Activated T-helper 1 cell treated with anti-CD3 and anti-CD28 coated beads, Interleukin-12 subunit alpha, Interleukin-12 subunit beta, Interleukin-2, Interleukin-4 antibody, amounts not matched to agents 30 ng/mL and 10 ng/mL and 1 ng/mL, durations not matched to agents 14 hours and 24 hours and 36 hours (primary cell): ENCODE results near the gene NELL1. TPM values are rescaled to one million over a fixed set of nuclear protein-coding genes. Genes with fewer than 3 reads are reported as not detected.

ENCODE experiments used
- DNase-seq: peaks from one replicate; pipeline ENCODE4 v3.0.0; 2021; ENCODE audit warnings: low spot score
- H3K27ac Mint-ChIP-seq: one replicate; pipeline ENCODE4 v1.8.0; 2021; ENCODE audit warnings: mild to moderate bottlenecking, mixed read lengths
- H3K27me3 Mint-ChIP-seq: one replicate; pipeline ENCODE4 v1.8.0; 2022; ENCODE audit warnings: mild to moderate bottlenecking, moderate library complexity, mixed read lengths; ENCODE audit not compliant: insufficient read depth
- H3K36me3 Mint-ChIP-seq: one replicate; pipeline ENCODE4 v1.8.0; 2021; ENCODE audit warnings: low read depth, mixed read lengths
- H3K4me1 Mint-ChIP-seq: one replicate; pipeline ENCODE4 v1.8.0; 2021; ENCODE audit warnings: low read depth, mixed read lengths
- H3K4me3 Mint-ChIP-seq: one replicate; pipeline ENCODE4 v1.8.0; 2021; ENCODE audit warnings: mild to moderate bottlenecking, moderate library complexity, mixed read lengths
- H3K9me3 Mint-ChIP-seq: one replicate; pipeline ENCODE4 v1.8.0; 2021; ENCODE audit warnings: mixed read lengths
- intact Hi-C: fragments of 100-400 bp; cut with micrococcal nuclease; formaldehyde crosslinking; loops from one replicate; pipeline ENCODE4 v1.15.1; 2024
- total RNA-seq: library from RNA; stranded (reverse); gene quantifications from 2 replicates; pipeline ENCODE4 v1.2.3, GENCODE V29; 2022

Gene NELL1
- total RNA-seq, 1 donor from 2014 or later: not detected

- no peak for DNase-seq
- H3K27ac Mint-ChIP-seq: no peak overlapping the region
- H3K4me1 Mint-ChIP-seq: no peaks in the 10 kb centered on the region
- no peaks in the 10 kb centered on the region for H3K27me3 Mint-ChIP-seq
- H3K9me3 Mint-ChIP-seq: no peaks in the 10 kb centered on the region
- intact Hi-C loops: no loop called here
- H3K36me3 Mint-ChIP-seq: no peaks in the 10 kb centered on the region
- H3K4me3 Mint-ChIP-seq: no peak overlapping the region
Measured at GRCh38 chr11:20869123-20869522, 199.7 kb downstream of the NELL1 start.

GRCh38 chr11:20873054-20873453, 203.7 kb downstream of the NELL1 start:
- no peaks in the 10 kb centered on the region for H3K9me3 Mint-ChIP-seq
- H3K36me3 Mint-ChIP-seq: no peaks in the 10 kb centered on the region
- H3K27ac Mint-ChIP-seq: no peak overlapping the region
- H3K4me1 Mint-ChIP-seq: no peaks in the 10 kb centered on the region
- no peaks in the 10 kb centered on the region for H3K27me3 Mint-ChIP-seq
- intact Hi-C loops: no loop called here
- H3K4me3 Mint-ChIP-seq: no peak overlapping the region
- DNase-seq: no peak

- no peak for DNase-seq
- Mint-ChIP-seq H3K27me3 (no peaks in the 10 kb centered on the region), H3K9me3 (no peaks in the 10 kb centered on the region), H3K4me3 (no peak overlapping the region), H3K36me3 (no peaks in the 10 kb centered on the region), H3K4me1 (no peaks in the 10 kb centered on the region), H3K27ac (no peak overlapping the region)
- intact Hi-C loops: loop anchor here (2.0 kb wide), 1 partner anchor 226 kb away; no protein-coding TSS in a partner anchor
Measured at GRCh38 chr11:20874358-20874757, 205.0 kb downstream of the NELL1 start.

- H3K27ac Mint-ChIP-seq: no peak overlapping the region
- H3K4me3 Mint-ChIP-seq: no peak overlapping the region
- H3K4me1 Mint-ChIP-seq: no peaks in the 10 kb centered on the region
- no peaks in the 10 kb centered on the region for H3K9me3 Mint-ChIP-seq
- DNase-seq: no peak
- intact Hi-C loops: loop anchor here (2.0 kb wide), 1 partner anchor 227 kb away; no protein-coding TSS in a partner anchor
- H3K36me3 Mint-ChIP-seq: no peaks in the 10 kb centered on the region
- H3K27me3 Mint-ChIP-seq: no peaks in the 10 kb centered on the region
Measured at GRCh38 chr11:20875889-20876288, 206.5 kb downstream of the NELL1 start.

GRCh38 chr11:20876738-20877137, 207.4 kb downstream of the NELL1 start:
- no peaks in the 10 kb centered on the region for H3K9me3 Mint-ChIP-seq
- intact Hi-C loops: no loop called here
- H3K27ac Mint-ChIP-seq: no peak overlapping the region
- no peaks in the 10 kb centered on the region for H3K36me3 Mint-ChIP-seq
- no peak for DNase-seq
- H3K4me1 Mint-ChIP-seq: no peaks in the 10 kb centered on the region
- no peaks in the 10 kb centered on the region for H3K27me3 Mint-ChIP-seq
- no peak overlapping the region for H3K4me3 Mint-ChIP-seq

GRCh38 chr11:20880094-20880493, 210.7 kb downstream of the NELL1 start:
- H3K4me1 Mint-ChIP-seq: no peaks in the 10 kb centered on the region
- DNase-seq: no peak
- no peaks in the 10 kb centered on the region for H3K27me3 Mint-ChIP-seq
- intact Hi-C loops: no loop called here
- no peak overlapping the region for H3K4me3 Mint-ChIP-seq
- H3K9me3 Mint-ChIP-seq: no peaks in the 10 kb centered on the region
- no peaks in the 10 kb centered on the region for H3K36me3 Mint-ChIP-seq
- no peak overlapping the region for H3K27ac Mint-ChIP-seq

- Mint-ChIP-seq H3K9me3 (no peaks in the 10 kb centered on the region), H3K27ac (no peak overlapping the region), H3K4me1 (no peaks in the 10 kb centered on the region), H3K27me3 (no peaks in the 10 kb centered on the region), H3K36me3 (no peaks in the 10 kb centered on the region), H3K4me3 (no peak overlapping the region)
- intact Hi-C loops: no loop called here
- DNase-seq: no peak
Measured at GRCh38 chr11:20881328-20882079, 212.1 kb downstream of the NELL1 start.

GRCh38 chr11:20887137-20887536, 217.8 kb downstream of the NELL1 start:
- H3K4me3 Mint-ChIP-seq: no peak overlapping the region
- intact Hi-C loops: no loop called here
- H3K27ac Mint-ChIP-seq: no peak overlapping the region
- peaks cover 14% of the 10 kb centered on the region for H3K9me3 Mint-ChIP-seq
- no peaks in the 10 kb centered on the region for H3K27me3 Mint-ChIP-seq
- no peaks in the 10 kb centered on the region for H3K4me1 Mint-ChIP-seq
- no peaks in the 10 kb centered on the region for H3K36me3 Mint-ChIP-seq
- DNase-seq: no peak

- intact Hi-C loops: no loop called here
- Mint-ChIP-seq H3K9me3 (peaks cover 28% of the 10 kb centered on the region), H3K4me3 (no peak overlapping the region), H3K27ac (no peak overlapping the region), H3K4me1 (no peaks in the 10 kb centered on the region), H3K27me3 (no peaks in the 10 kb centered on the region), H3K36me3 (no peaks in the 10 kb centered on the region)
- no peak for DNase-seq
Measured at GRCh38 chr11:20894296-20894695, 224.9 kb downstream of the NELL1 start.

GRCh38 chr11:20909995-20910726, 240.8 kb downstream of the NELL1 start:
- Mint-ChIP-seq H3K27ac (no peak overlapping the region), H3K4me1 (no peaks in the 10 kb centered on the region), H3K4me3 (no peak overlapping the region), H3K36me3 (no peaks in the 10 kb centered on the region), H3K27me3 (no peaks in the 10 kb centered on the region), H3K9me3 (peaks cover 7% of the 10 kb centered on the region)
- no peak for DNase-seq
- intact Hi-C loops: no loop called here

- H3K27me3 Mint-ChIP-seq: no peaks in the 10 kb centered on the region
- H3K4me3 Mint-ChIP-seq: no peak overlapping the region
- intact Hi-C loops: no loop called here
- H3K4me1 Mint-ChIP-seq: no peaks in the 10 kb centered on the region
- H3K9me3 Mint-ChIP-seq: peaks cover 2% of the 10 kb centered on the region
- H3K36me3 Mint-ChIP-seq: no peaks in the 10 kb centered on the region
- DNase-seq: no peak
- no peak overlapping the region for H3K27ac Mint-ChIP-seq
Measured at GRCh38 chr11:20910733-20911132, 241.3 kb downstream of the NELL1 start.

GRCh38 chr11:20912065-20912821, 242.9 kb downstream of the NELL1 start:
- no peak for DNase-seq
- Mint-ChIP-seq H3K27me3 (no peaks in the 10 kb centered on the region), H3K9me3 (no peaks in the 10 kb centered on the region), H3K36me3 (no peaks in the 10 kb centered on the region), H3K4me3 (no peak overlapping the region), H3K4me1 (no peaks in the 10 kb centered on the region), H3K27ac (no peak overlapping the region)
- intact Hi-C loops: no loop called here
